Tibial nerve (tissue), 3 donors: ENCODE measurements around the gene SLX4.

Experiments
- POLR2A ChIP-seq, 2 donors: fragments of 450-650 bp; IDR thresholded peaks; one replicate each; pipeline ENCODE4 v1.6.1; 2017; ENCODE audit warnings: antibody characterized with exemption in 2 of 2, mild to moderate bottlenecking in 2 of 2, moderate library complexity in 2 of 2
- TF ChIP-seq, protein P1 (sequence below), 5 experiments: fragments of 200-600 bp in 3 of 5; fragments of 450-650 bp in 2 of 5; sonication (generic) in 3 of 5; IDR thresholded peaks; one replicate each; pipeline ENCODE4 v1.5.1; 2016 to 2019; ENCODE audit warnings: antibody characterized with exemption in 5 of 5, mild to moderate bottlenecking in 3 of 5, moderate library complexity in 2 of 5

DNA sequence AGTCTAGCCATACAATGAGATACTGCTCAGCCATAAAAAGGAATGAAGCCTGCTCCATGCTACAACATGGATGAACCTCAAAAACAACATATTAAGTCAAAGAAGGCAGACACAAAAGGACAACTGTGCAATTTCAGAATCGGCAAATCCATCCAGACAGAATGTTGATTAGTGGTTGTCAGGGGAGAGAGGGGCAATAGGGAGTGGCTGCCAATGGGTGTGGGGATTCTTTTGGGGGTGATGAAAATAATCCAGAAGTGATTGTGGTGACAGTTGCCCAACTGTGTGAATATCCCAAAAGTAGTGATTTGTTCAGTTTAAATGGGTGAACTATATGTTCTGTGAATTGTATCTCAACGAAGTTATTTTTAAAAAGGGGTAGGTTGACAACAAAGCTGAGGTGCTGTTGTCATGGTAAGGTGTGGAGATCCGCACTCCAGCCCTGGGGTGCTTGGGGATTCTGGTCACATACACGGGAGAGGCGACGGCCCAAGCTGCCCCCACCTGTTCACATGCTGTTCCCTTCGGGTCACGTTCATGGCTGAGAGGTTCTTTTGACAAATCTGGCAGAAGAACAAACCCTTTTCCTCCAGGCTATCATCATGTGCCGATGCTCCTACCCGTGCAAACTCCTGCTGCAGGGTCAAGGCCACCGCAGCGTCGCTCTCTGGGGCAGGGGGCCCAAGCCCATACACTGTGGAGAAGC, 9.6 kb downstream of the SLX4 start:
- TF ChIP-seq POLR2A (IDR thresholded peaks at IDR 0.05): no peak
- TF ChIP-seq, protein P1, sequence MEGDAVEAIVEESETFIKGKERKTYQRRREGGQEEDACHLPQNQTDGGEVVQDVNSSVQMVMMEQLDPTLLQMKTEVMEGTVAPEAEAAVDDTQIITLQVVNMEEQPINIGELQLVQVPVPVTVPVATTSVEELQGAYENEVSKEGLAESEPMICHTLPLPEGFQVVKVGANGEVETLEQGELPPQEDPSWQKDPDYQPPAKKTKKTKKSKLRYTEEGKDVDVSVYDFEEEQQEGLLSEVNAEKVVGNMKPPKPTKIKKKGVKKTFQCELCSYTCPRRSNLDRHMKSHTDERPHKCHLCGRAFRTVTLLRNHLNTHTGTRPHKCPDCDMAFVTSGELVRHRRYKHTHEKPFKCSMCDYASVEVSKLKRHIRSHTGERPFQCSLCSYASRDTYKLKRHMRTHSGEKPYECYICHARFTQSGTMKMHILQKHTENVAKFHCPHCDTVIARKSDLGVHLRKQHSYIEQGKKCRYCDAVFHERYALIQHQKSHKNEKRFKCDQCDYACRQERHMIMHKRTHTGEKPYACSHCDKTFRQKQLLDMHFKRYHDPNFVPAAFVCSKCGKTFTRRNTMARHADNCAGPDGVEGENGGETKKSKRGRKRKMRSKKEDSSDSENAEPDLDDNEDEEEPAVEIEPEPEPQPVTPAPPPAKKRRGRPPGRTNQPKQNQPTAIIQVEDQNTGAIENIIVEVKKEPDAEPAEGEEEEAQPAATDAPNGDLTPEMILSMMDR (IDR thresholded peaks at IDR 0.05): no peak
